ENCODE results near the gene YWHAE.

Gene YWHAE

GRCh38 chr17:1344521-1344920 lies 55.5 kb downstream of the YWHAE start:
- H3K27me3 ChIP-seq, result no peaks in the 10 kb centered on the region
- H3K4me2 ChIP-seq, result no peak overlapping the region
- no peaks in the 10 kb centered on the region for H3K4me1 ChIP-seq
- no peaks in the 10 kb centered on the region for H3K9me3 ChIP-seq
- H4K20me1 ChIP-seq, result peaks cover 83% of the 10 kb centered on the region
- no peak overlapping the region for H3K4me3 ChIP-seq
- peaks cover 68% of the 10 kb centered on the region for H3K36me3 ChIP-seq
- no peak overlapping the region for H3K27ac ChIP-seq
- no peak for TF ChIP-seq Cebpa-rat (IDR thresholded peaks at IDR 0.05)
- no peak overlapping the region for H3K9ac ChIP-seq

DNA sequence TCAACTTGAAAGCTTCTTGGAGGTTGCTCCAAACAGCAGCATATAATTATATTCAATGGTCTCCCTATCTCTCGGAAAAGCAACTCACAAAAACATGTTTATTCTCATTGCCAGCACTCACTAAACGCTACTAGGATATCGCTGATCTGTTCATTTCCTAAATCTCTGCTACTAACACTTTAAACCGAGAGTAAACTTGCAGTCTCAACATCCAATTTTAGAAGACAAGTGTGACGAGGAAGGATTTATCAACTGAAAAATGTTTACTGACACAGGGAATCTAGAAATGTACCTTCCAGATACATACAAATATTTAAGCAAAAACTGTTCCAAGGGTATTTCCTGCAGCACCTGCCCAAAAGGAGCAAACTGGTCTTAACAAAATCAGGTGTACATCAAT lies 56.5 kb downstream of the YWHAE start:
- H3K27ac ChIP-seq, result no peak overlapping the region
- H3K36me3 ChIP-seq, result peaks cover 59% of the 10 kb centered on the region
- H3K4me2 ChIP-seq, result no peak overlapping the region
- no peak overlapping the region for H3K4me3 ChIP-seq
- H3K4me1 ChIP-seq, result no peaks in the 10 kb centered on the region
- no peak overlapping the region for H3K9ac ChIP-seq
- H4K20me1 ChIP-seq, result peaks cover 74% of the 10 kb centered on the region
- no peaks in the 10 kb centered on the region for H3K27me3 ChIP-seq
- TF ChIP-seq Cebpa-rat (IDR thresholded peaks at IDR 0.05), result no peak
- H3K9me3 ChIP-seq, result no peaks in the 10 kb centered on the region

DNA sequence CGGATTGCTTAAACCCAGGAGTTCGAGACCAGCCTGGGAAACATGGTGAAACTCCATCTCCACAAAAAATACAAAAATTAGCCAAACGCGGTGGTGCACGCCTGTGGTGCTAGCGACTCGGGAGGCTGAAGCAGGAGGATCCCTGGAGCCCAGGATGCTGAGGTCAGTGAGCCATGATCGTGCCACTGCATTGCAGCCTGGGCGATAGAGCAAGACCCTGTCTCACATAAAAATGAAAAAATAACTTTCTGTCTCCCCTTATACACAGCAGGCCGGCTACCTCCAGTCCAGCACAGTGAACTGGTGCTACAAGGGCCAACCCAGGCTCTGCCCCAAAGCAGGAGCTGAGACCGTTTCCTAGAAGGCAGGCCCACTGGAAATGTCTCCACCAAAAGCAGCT lies 59.7 kb downstream of the YWHAE start:
- TF ChIP-seq Cebpa-rat (IDR thresholded peaks at IDR 0.05), result no peak
- H3K4me3 ChIP-seq, result no peak overlapping the region
- peaks cover 27% of the 10 kb centered on the region for H3K36me3 ChIP-seq
- H3K27ac ChIP-seq, result no peak overlapping the region
- no peaks in the 10 kb centered on the region for H3K27me3 ChIP-seq
- H4K20me1 ChIP-seq, result peaks cover 42% of the 10 kb centered on the region
- no peak overlapping the region for H3K9ac ChIP-seq
- no peaks in the 10 kb centered on the region for H3K9me3 ChIP-seq
- no peak overlapping the region for H3K4me2 ChIP-seq
- no peaks in the 10 kb centered on the region for H3K4me1 ChIP-seq

- 0 out of 2 replicates have a peak overlapping the region, but pooled peaks have one; percentile 5 for H3K4me2 ChIP-seq
- no peaks in the 10 kb centered on the region for H3K9me3 ChIP-seq
- no peaks in the 10 kb centered on the region for H4K20me1 ChIP-seq
- no peaks in the 10 kb centered on the region for H3K36me3 ChIP-seq
- H3K27me3 ChIP-seq, result no peaks in the 10 kb centered on the region
- H3K27ac ChIP-seq, result no peak overlapping the region
- TF ChIP-seq Cebpa-rat (IDR thresholded peaks at IDR 0.05), result no peak
- H3K9ac ChIP-seq, result no peak overlapping the region
- no peak overlapping the region for H3K4me3 ChIP-seq
- H3K4me1 ChIP-seq, result peaks cover 9% of the 10 kb centered on the region
Observed at GRCh38 chr17:1331708-1332107, 68.3 kb downstream of the YWHAE start.

DNA sequence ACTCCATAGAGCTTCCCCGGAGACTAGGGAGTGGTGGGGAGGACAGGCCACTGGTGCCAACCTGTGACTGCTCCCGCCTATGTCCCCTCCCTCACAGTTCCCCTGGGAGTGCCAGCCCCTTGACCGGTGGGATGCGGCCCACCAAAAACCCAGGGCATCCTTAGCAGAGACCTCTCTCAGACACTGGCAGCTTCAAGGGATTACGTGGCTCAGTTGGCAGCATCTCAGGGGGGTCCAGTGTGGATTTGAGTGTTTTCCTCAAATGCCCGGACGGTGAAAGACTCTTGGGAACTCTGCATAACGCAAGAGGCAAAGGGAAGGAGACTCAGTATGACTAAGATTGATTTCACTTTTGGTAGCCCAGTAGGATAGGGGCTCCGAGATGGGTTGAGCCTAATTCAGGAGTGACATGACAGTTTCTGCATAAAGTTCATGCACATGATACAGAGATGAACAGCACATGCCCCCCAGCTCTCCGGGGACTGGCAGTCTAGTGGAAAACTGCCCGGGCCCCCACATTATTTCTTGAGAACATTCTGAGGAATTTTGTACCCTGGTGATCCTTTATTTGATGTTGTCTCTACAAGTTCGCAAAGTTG lies 70.2 kb downstream of the YWHAE start:
- H4K20me1 ChIP-seq, result no peaks in the 10 kb centered on the region
- no peak overlapping the region for H3K4me2 ChIP-seq
- H3K4me1 ChIP-seq, result peaks cover 9% of the 10 kb centered on the region
- H3K4me3 ChIP-seq, result no peak overlapping the region
- H3K9ac ChIP-seq, result no peak overlapping the region
- H3K27me3 ChIP-seq, result no peaks in the 10 kb centered on the region
- H3K36me3 ChIP-seq, result no peaks in the 10 kb centered on the region
- no peak overlapping the region for H3K27ac ChIP-seq
- TF ChIP-seq Cebpa-rat (IDR thresholded peaks at IDR 0.05), result no peak
- no peaks in the 10 kb centered on the region for H3K9me3 ChIP-seq

DNA sequence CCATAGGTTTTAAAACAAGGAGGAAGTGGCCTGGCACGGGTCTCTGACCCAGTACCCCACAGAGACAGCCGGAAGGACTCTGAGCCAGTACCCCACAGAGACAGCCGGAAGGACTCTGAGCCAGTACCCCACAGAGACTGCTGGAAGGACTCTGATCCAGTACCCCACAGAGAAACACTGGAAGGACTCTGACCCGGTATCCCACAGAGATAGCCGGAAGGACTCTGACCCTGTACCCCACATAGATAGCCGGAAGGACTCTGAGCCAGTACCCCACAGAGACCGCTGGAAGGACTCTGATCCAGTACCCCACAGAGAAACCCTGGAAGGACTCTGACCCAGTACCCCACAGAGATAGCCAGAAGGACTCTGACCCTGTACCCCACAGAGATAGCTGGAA lies 71.6 kb downstream of the YWHAE start:
- Histone ChIP-seq H3K4me1 (peaks cover 9% of the 10 kb centered on the region), H3K27me3 (no peaks in the 10 kb centered on the region), H4K20me1 (no peaks in the 10 kb centered on the region)

DNA sequence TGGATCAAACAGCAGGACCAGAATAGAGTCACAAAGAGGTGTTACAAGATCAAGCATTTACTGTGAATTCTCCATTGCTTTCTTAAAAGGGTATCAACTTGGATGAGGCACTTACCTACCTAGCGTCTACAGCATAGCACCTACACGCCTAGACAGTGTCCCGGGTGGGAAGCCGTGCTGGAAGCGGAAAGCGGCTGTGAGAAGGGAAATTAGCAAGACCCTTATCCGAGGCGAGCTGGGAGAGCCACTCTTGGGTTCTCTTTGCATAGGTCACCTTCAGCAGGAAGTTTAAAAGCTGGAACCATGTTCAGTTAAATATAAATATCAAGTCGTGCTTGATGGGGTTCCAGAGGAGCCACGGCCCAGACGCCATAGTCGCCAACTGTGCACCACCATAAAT lies 74.3 kb downstream of the YWHAE start:
- Histone ChIP-seq H3K4me1 (no peaks in the 10 kb centered on the region), H3K9me3 (no peaks in the 10 kb centered on the region), H3K36me3 (no peaks in the 10 kb centered on the region), H4K20me1 (no peaks in the 10 kb centered on the region), H3K4me2 (no peak overlapping the region), H3K27me3 (no peaks in the 10 kb centered on the region), H3K4me3 (no peak overlapping the region), H3K27ac (no peak overlapping the region), H3K9ac (no peak overlapping the region)
- no peak for TF ChIP-seq Cebpa-rat (IDR thresholded peaks at IDR 0.05)

More for the DNA sequence above, 71.6 kb downstream of the YWHAE start:
- Histone ChIP-seq H3K9me3 (no peaks in the 10 kb centered on the region), H3K27ac (no peak overlapping the region), H3K4me3 (no peak overlapping the region), H3K4me2 (no peak overlapping the region), H3K36me3 (no peaks in the 10 kb centered on the region), H3K9ac (no peak overlapping the region)
- no peak for TF ChIP-seq Cebpa-rat (IDR thresholded peaks at IDR 0.05)

DNA sequence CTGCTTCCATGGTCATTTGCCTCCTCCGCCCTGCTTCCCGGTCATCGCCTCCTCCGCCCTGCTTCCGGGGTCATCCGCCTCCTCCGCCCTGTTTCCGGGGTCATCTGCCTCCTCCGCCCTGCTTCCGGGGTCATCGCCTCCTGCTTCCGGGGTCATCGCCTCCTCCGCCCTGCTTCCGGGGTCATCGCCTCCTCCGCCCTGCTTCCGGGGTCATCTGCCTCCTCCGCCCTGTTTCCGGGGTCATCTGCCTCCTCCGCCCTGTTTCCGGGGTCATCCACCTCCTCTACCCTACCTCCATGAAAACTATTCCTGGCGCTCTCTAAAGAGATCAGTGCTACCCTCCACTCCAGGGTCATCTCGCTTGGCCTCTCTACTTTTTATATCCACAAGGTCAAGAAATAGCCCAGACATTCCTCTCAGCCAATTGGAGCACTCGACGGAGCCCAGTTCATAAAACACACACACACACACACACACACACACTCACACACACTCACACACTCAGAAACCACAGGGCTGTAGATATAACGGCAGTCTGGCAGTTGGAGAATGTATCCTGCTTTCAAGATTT lies 75.7 kb downstream of the YWHAE start:
- Histone ChIP-seq H3K4me3 (no peak overlapping the region), H3K36me3 (no peaks in the 10 kb centered on the region), H3K27ac (no peak overlapping the region), H3K9me3 (no peaks in the 10 kb centered on the region), H4K20me1 (no peaks in the 10 kb centered on the region), H3K9ac (no peak overlapping the region), H3K4me2 (no peak overlapping the region), H3K4me1 (no peaks in the 10 kb centered on the region), H3K27me3 (no peaks in the 10 kb centered on the region)
- no peak for TF ChIP-seq Cebpa-rat (IDR thresholded peaks at IDR 0.05)

DNA sequence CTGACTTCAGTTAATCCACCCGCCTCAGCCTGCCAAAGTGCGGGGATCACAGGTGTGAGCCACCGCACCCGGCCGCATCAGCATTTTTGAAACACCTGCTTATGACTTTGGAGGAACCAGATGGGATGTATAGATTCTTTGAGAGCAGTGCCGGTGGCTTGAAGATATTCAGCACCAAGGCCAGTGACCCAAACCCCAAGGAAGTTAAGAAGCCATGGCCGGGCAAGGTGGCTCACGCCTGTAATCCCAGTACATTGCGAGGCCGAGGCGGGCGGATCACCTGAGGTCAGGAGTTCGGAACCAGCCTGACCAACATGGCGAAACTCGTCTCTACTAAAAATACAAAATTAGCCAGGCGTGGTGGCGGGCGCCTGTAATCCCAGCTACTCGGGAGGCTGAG lies 76.7 kb downstream of the YWHAE start:
- Histone ChIP-seq H4K20me1 (no peaks in the 10 kb centered on the region), H3K9me3 (no peaks in the 10 kb centered on the region), H3K4me2 (no peak overlapping the region), H3K4me1 (no peaks in the 10 kb centered on the region), H3K9ac (no peak overlapping the region), H3K27ac (no peak overlapping the region), H3K27me3 (no peaks in the 10 kb centered on the region), H3K4me3 (no peak overlapping the region), H3K36me3 (no peaks in the 10 kb centered on the region)
- TF ChIP-seq Cebpa-rat (IDR thresholded peaks at IDR 0.05), result no peak

DNA sequence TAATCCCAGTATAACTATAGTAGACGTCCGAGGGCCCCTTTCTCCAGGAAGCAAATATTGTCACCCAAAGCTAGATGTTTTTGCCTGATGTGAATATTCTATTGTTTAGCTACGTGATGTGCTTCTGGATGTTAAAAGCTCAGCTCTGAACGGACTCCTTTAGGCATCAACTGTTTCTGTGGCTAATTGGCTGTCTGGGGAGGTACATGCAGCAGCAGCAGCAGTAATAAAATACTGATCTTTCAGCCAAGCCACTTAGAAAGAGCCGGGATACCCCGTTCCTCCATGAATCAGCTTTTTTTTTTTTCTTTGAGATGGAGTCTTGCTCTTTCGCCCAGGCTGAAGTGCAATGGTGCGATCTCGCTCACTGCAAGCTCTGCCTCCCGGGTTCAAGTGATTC lies 77.5 kb downstream of the YWHAE start:
- TF ChIP-seq Cebpa-rat (IDR thresholded peaks at IDR 0.05), result no peak
- Histone ChIP-seq H4K20me1 (no peaks in the 10 kb centered on the region), H3K4me1 (no peaks in the 10 kb centered on the region), H3K27ac (no peak overlapping the region), H3K4me3 (no peak overlapping the region), H3K27me3 (no peaks in the 10 kb centered on the region), H3K36me3 (no peaks in the 10 kb centered on the region), H3K9me3 (no peaks in the 10 kb centered on the region), H3K4me2 (no peak overlapping the region), H3K9ac (no peak overlapping the region)

DNA sequence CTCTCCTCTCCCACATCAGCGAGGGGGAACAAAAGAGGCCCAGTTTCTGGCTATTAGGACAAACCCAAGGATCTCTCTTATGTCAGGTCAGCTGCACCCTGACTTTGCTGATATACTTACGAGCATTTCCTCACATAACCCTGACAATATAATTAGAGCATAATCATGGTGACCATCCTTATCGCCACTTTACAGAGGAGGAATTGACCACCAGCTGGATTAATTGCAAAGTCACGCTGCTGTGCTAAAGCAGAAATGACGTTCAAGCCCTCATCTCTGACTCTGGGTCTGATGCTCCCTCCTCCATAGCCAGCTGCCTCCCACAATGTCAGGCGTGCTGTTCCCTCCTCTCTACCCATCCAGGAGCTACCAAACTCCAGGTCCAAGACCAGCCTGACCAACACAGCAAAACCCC lies 78.0 kb downstream of the YWHAE start:
- H3K36me3 ChIP-seq, result no peaks in the 10 kb centered on the region
- no peak overlapping the region for H3K27ac ChIP-seq
- no peak for TF ChIP-seq Cebpa-rat (IDR thresholded peaks at IDR 0.05)
- no peak overlapping the region for H3K9ac ChIP-seq
- no peaks in the 10 kb centered on the region for H3K27me3 ChIP-seq
- H3K4me2 ChIP-seq, result no peak overlapping the region
- H3K4me3 ChIP-seq, result no peak overlapping the region
- no peaks in the 10 kb centered on the region for H3K4me1 ChIP-seq
- H4K20me1 ChIP-seq, result no peaks in the 10 kb centered on the region
- no peaks in the 10 kb centered on the region for H3K9me3 ChIP-seq
